Hepatocyte (in vitro differentiated cells): ENCODE measurements around the gene FKBP14.

Experiments
- EZH2 ChIP-seq: fragments of 200-600 bp; sonication (generic); IDR thresholded peaks from 2 replicates; pipeline ENCODE4 v1.6.1; 2016; ENCODE audit warnings: antibody characterized with exemption, mild to moderate bottlenecking, borderline replicate concordance
- TF ChIP-seq, protein P1 (sequence below): fragments of 200-600 bp; sonication (generic); IDR thresholded peaks from 2 replicates; pipeline ENCODE4 v1.5.1; 2016; ENCODE audit warnings: antibody characterized with exemption, mild to moderate bottlenecking; ENCODE audit not compliant: poor library complexity

DNA sequence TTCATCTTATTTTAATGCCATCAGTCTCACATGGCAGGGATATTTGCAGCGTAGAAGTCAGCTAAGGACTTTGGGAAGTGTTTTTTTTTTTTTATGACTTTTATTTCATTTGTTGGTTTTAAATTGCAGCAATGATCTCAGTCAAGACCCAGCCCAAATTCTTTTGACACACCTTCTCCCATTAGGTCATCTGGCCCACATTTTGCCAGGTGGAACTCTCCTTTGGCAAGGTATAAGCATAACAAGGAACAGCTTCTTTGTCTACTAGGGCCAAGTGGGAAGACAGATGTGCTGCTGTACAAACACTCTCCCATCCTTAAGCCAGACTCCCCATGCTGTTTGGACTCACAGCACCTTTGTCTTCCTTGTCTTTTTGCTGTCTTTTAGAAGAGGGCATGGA lies 43.5 kb upstream of the FKBP14 start:
- TF ChIP-seq, protein P1, sequence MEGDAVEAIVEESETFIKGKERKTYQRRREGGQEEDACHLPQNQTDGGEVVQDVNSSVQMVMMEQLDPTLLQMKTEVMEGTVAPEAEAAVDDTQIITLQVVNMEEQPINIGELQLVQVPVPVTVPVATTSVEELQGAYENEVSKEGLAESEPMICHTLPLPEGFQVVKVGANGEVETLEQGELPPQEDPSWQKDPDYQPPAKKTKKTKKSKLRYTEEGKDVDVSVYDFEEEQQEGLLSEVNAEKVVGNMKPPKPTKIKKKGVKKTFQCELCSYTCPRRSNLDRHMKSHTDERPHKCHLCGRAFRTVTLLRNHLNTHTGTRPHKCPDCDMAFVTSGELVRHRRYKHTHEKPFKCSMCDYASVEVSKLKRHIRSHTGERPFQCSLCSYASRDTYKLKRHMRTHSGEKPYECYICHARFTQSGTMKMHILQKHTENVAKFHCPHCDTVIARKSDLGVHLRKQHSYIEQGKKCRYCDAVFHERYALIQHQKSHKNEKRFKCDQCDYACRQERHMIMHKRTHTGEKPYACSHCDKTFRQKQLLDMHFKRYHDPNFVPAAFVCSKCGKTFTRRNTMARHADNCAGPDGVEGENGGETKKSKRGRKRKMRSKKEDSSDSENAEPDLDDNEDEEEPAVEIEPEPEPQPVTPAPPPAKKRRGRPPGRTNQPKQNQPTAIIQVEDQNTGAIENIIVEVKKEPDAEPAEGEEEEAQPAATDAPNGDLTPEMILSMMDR, result no peak
- TF ChIP-seq EZH2, result no peak
